CMK (cell line): Measurements from ENCODE around the gene CALM1.

ENCODE experiments used
- DNase-seq: peaks from one replicate; pipeline ENCODE4 v3.0.0-alpha.2; 2010; ENCODE audit warnings: low read depth

The CALM1 gene

GRCh38 chr14:90396341-90397339 is at the start of gene CALM1:
TSS of gene CALM1 (plus strand) at chr14:90397029. CDS start at chr14:90397231, 202 bp downstream.
- DNase-seq, result peak; percentile 86

GRCh38 chr14:90348270-90348669 is 48.6 kb upstream of the CALM1 start:
- DNase-seq, result no peak

- DNase-seq, result no peak
Measured at GRCh38 chr14:90349739-90350138, 47.1 kb upstream of the CALM1 start.

GRCh38 chr14:90354551-90355298 is 42.1 kb upstream of the CALM1 start:
- DNase-seq, result no peak

GRCh38 chr14:90355540-90356518 is 41.0 kb upstream of the CALM1 start:
- no peak for DNase-seq

- DNase-seq, result no peak
Measured at GRCh38 chr14:90356925-90357324, 39.9 kb upstream of the CALM1 start.

- DNase-seq, result no peak
Measured at GRCh38 chr14:90358359-90358758, 38.5 kb upstream of the CALM1 start.

GRCh38 chr14:90361865-90362557 is 34.8 kb upstream of the CALM1 start:
- DNase-seq, result no peak

GRCh38 chr14:90362558-90362896 is 34.3 kb upstream of the CALM1 start:
- DNase-seq, result no peak

- no peak for DNase-seq
Measured at GRCh38 chr14:90368946-90369721, 27.7 kb upstream of the CALM1 start.

- no peak for DNase-seq
Measured at GRCh38 chr14:90373887-90374286, 22.9 kb upstream of the CALM1 start.

GRCh38 chr14:90374813-90375212 is 22.0 kb upstream of the CALM1 start:
- DNase-seq, result no peak

- DNase-seq, result no peak
Measured at GRCh38 chr14:90375934-90376333, 20.9 kb upstream of the CALM1 start.

GRCh38 chr14:90378249-90378648 is 18.6 kb upstream of the CALM1 start:
- DNase-seq, result no peak

- DNase-seq, result no peak
Measured at GRCh38 chr14:90379106-90379505, 17.7 kb upstream of the CALM1 start.

GRCh38 chr14:90381011-90381786 is 15.6 kb upstream of the CALM1 start:
- no peak for DNase-seq

GRCh38 chr14:90381999-90382451 is 14.8 kb upstream of the CALM1 start:
- DNase-seq, result no peak

- no peak for DNase-seq
Measured at GRCh38 chr14:90382491-90383125, 14.2 kb upstream of the CALM1 start.

GRCh38 chr14:90383126-90383730 is 13.6 kb upstream of the CALM1 start:
- peak; percentile 96 for DNase-seq
